Kidney (tissue), 14 donors: Measurements from ENCODE around the gene DENND1B. TPM values are rescaled to one million over a fixed set of nuclear protein-coding genes. Genes with fewer than 3 reads are reported as not detected.

Experiments
- DNase-seq, 5 donors: peaks; one replicate each; pipeline ENCODE4 v3.0.0-alpha.2; 2013 to 2020
- FAIRE-seq: peaks from 2 replicates; lab custom pipeline; 2012; peaks lifted over from hg19 to GRCh38; lab: Jason Lieb, UNC
- H3K27ac ChIP-seq, 2 donors: one replicate each; pipeline ENCODE4 v1.7.0; 2013; ENCODE audit warnings: low read depth in 2 of 2, low read length in 2 of 2, inconsistent platforms in 1 of 2
- H3K27me3 ChIP-seq: one replicate; pipeline ENCODE4 v1.7.1; 2013; ENCODE audit warnings: low read length, inconsistent platforms; ENCODE audit not compliant: control insufficient read depth, insufficient read depth
- H3K36me3 ChIP-seq, 3 donors: one replicate each; pipeline versions ENCODE4 v1.7.0 to v1.7.1; 2013; ENCODE audit warnings: low read length in 3 of 3, control low read depth in 1 of 3, inconsistent platforms in 1 of 3; ENCODE audit not compliant: insufficient read depth in 3 of 3, control insufficient read depth in 2 of 3
- H3K4me1 ChIP-seq, 3 donors: one replicate each; pipeline versions ENCODE4 v1.7.0 to v1.7.1; 2013; ENCODE audit warnings: low read length in 3 of 3, inconsistent platforms in 1 of 3, low read depth in 1 of 3; ENCODE audit not compliant: control insufficient read depth in 2 of 3, insufficient read depth in 2 of 3
- H3K4me3 ChIP-seq, 3 donors: one replicate each; pipeline versions ENCODE4 v1.7.0 to v1.8.1; 2013; ENCODE audit warnings: low read length in 3 of 3, control low read depth in 1 of 3, inconsistent platforms in 1 of 3
- H3K9ac ChIP-seq, 3 donors: one replicate each; pipeline versions ENCODE4 v1.7.0 to v1.7.1; 2013; ENCODE audit warnings: low read length in 3 of 3, control low read depth in 1 of 3, inconsistent platforms in 1 of 3
- H3K9me3 ChIP-seq, 3 donors: one replicate each; pipeline versions ENCODE4 v1.7.0 to v1.7.1; 2013; ENCODE audit warnings: low read length in 3 of 3, control low read depth in 1 of 3, inconsistent platforms in 1 of 3; ENCODE audit not compliant: control insufficient read depth in 2 of 3, insufficient read depth in 1 of 3
- intact Hi-C: fragments of 100-400 bp; cut with DNase I; formaldehyde crosslinking; loops from one replicate; pipeline ENCODE4 v1.11.1; 2022
- polyA plus RNA-seq: library from polyadenylated mRNA; stranded (reverse); fragments of 350-450 nt; fragmentation: Illumina TruSeq; extraction: RNeasy Lipid Tissue Mini Kit (QIAGEN cat#74804); gene quantifications from one replicate; pipeline ENCODE4 v1.2.3, GENCODE V29; 2014; ENCODE audit warnings: low read depth, low replicate concordance; ENCODE audit not compliant: insufficient read depth
- total RNA-seq: library from RNA; stranded (reverse); fragmentation: NEBNext Ultra II Directional; extraction: Animal tissue kit (Norgen Biotek cat#: 25700); gene quantifications from one replicate; pipeline ENCODE4 v1.2.1, GENCODE V29; 2021
- TF ChIP-seq, protein P1 (sequence below): IDR thresholded peaks from 3 replicates; pipeline ENCODE4 v1.5.1; 2012; ENCODE audit warnings: mild to moderate bottlenecking, moderate library complexity, borderline replicate concordance; ENCODE audit not compliant: insufficient read depth; ENCODE audit errors: extremely low read depth
- donor health status: control.
- donor health status: control.
- donor health status: control.
- donor health status: control.
- donor health status: control.
- donor health status: DM: yes; HTN: yes; CAD: no.
- donor health status: Normal renal cell carcinoma (clear cell type).

The DENND1B gene
- total and polyA plus RNA-seq, 2 donors from 2014 or later: 3.1 to 20.6 TPM

DNA sequence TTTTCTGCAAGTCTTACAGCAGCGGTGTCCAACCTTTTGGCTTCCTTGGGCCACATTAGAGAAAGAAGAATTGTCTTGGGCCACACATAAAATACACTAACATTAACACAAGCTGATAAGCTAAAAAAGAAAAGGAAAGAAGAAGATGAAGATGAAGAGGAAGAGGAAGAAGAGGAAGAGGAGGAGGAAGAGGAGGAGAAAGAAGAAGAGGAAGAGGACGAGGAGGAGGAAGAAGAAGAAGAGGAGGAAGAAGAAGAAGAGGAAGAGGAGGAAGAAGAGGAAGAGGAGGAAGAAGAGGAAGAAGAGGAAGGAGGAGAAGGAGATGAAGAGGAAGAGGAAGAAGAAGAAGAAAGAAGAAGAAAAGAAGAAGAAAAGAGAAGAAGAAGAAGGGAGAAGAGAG lies 230.7 kb downstream of the DENND1B start:
- intact Hi-C loops: loop anchor here (10.0 kb wide), 1 partner anchor 900 kb away; no protein-coding TSS in a partner anchor
- TF ChIP-seq, protein P1, sequence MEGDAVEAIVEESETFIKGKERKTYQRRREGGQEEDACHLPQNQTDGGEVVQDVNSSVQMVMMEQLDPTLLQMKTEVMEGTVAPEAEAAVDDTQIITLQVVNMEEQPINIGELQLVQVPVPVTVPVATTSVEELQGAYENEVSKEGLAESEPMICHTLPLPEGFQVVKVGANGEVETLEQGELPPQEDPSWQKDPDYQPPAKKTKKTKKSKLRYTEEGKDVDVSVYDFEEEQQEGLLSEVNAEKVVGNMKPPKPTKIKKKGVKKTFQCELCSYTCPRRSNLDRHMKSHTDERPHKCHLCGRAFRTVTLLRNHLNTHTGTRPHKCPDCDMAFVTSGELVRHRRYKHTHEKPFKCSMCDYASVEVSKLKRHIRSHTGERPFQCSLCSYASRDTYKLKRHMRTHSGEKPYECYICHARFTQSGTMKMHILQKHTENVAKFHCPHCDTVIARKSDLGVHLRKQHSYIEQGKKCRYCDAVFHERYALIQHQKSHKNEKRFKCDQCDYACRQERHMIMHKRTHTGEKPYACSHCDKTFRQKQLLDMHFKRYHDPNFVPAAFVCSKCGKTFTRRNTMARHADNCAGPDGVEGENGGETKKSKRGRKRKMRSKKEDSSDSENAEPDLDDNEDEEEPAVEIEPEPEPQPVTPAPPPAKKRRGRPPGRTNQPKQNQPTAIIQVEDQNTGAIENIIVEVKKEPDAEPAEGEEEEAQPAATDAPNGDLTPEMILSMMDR: no peak
- Histone ChIP-seq H3K27me3 (no peaks in the 10 kb centered on the region), H3K27ac (no peak overlapping the region), H3K9me3 (no peaks in the 10 kb centered on the region), H3K36me3 (peaks cover 0 to 3% (median 3%) of the 10 kb centered on the region in 3 donors), H3K4me1 (no peaks in the 10 kb centered on the region), H3K4me3 (no peak overlapping the region), H3K9ac (no peak overlapping the region)
- FAIRE-seq: no peak
- no peak for DNase-seq

DNA sequence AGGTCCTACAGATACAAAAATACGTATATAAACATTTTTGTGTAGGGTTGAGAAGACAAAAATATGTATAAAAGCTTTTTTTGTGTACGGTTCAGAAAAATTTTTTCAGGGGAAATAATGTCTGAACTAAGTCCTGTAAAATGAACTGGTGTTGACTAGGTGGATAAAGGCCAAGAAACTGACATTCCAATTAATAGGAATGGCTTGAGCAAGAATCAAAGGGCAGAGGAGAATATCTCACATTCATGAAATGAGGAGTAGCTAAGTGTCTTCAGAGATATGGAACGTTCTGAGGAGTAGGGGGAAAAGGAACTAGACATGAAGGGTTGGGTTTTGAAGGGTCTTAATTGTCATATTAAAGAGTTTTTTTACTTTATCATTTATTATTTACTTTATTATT lies 231.2 kb downstream of the DENND1B start:
- TF ChIP-seq, protein P1: no peak
- H3K27me3 ChIP-seq: no peaks in the 10 kb centered on the region
- H3K36me3 ChIP-seq: peaks cover 0 to 3% (median 3%) of the 10 kb centered on the region in 3 donors
- H3K4me1 ChIP-seq: no peaks in the 10 kb centered on the region
- no peak overlapping the region for H3K27ac ChIP-seq
- no peak overlapping the region for H3K9ac ChIP-seq
- H3K4me3 ChIP-seq: no peak overlapping the region
- FAIRE-seq (no peak), DNase-seq (no peak)
- H3K9me3 ChIP-seq: no peaks in the 10 kb centered on the region
- intact Hi-C loops: loop anchor here (10.0 kb wide), 1 partner anchor 901 kb away; no protein-coding TSS in a partner anchor

GRCh38 chr1:197541411-197541810 lies 233.9 kb downstream of the DENND1B start:
- no peak overlapping the region for H3K9ac ChIP-seq
- intact Hi-C loops: loop anchor here (10.0 kb wide), 1 partner anchor 903 kb away; no protein-coding TSS in a partner anchor
- FAIRE-seq (no peak), DNase-seq (no peak)
- no peaks in the 10 kb centered on the region for H3K9me3 ChIP-seq
- H3K36me3 ChIP-seq: peaks cover 0 to 3% (median 3%) of the 10 kb centered on the region in 3 donors
- TF ChIP-seq, protein P1: no peak
- H3K27ac ChIP-seq: no peak overlapping the region
- H3K4me3 ChIP-seq: no peak overlapping the region
- no peaks in the 10 kb centered on the region for H3K27me3 ChIP-seq
- no peaks in the 10 kb centered on the region for H3K4me1 ChIP-seq
